ENCODE data around the gene PCYT1A. TPM values are rescaled to one million over a fixed set of nuclear protein-coding genes. Genes with fewer than 3 reads are reported as not detected.

The PCYT1A gene
- polyA plus RNA-seq, 1 donor (not counting 4 experiments of a cell fraction or from before 2014, with no cell fraction given) = 108 TPM

- Histone ChIP-seq H3K4me1 (ENCODE audit: control insufficient read depth, extremely low read depth, insufficient read depth, low read length) (peaks cover 5% of the 10 kb centered on the region), H3K9me3 (ENCODE audit: control insufficient read depth, low read depth, low read length) (no peaks in the 10 kb centered on the region), H3K27me3 (ENCODE audit: control insufficient read depth, extremely low read depth, insufficient read depth, low read length) (no peaks in the 10 kb centered on the region), H3K9ac (ENCODE audit: control insufficient read depth, extremely low read depth, insufficient read depth, low read length) (no peak overlapping the region), H3K4me3 (ENCODE audit: control insufficient read depth in 2 of 3, extremely low read depth in 1 of 3, insufficient read depth in 2 of 3, low read depth in 1 of 3, low read length in 3 of 3) (no peak overlapping the region), H4K20me1 (ENCODE audit: control insufficient read depth, extremely low read depth, insufficient read depth, low read length) (no peaks in the 10 kb centered on the region), H3K27ac (ENCODE audit: control insufficient read depth, insufficient read depth, low read length) (no peak overlapping the region), H2AFZ (ENCODE audit: control insufficient read depth, low read length) (no peak overlapping the region), H3K4me2 (ENCODE audit: control insufficient read depth, extremely low read depth, insufficient read depth, low read depth, low read length) (no peak overlapping the region), H3K36me3 (ENCODE audit: control insufficient read depth in 2 of 2, extremely low read depth in 1 of 2, insufficient read depth in 2 of 2, low read length in 2 of 2) (no peaks in the 10 kb centered on the region), H3K79me2 (ENCODE audit: control insufficient read depth, insufficient read depth, low read length) (no peaks in the 10 kb centered on the region), H3K9me1 (ENCODE audit: control insufficient read depth, extremely low read depth, insufficient read depth, low read length) (no peaks in the 10 kb centered on the region)
- DNase-seq (ENCODE audit: low read depth, low spot score) (no peak), FAIRE-seq (no peak)
- dilution Hi-C loops (cut with MboI; ENCODE audit: extremely low pct_ligation_motif_present, low sequenced_read_pairs) = no loop called here
- TF ChIP-seq CTCF (optimal IDR thresholded peaks at IDR 0.05 in 1 of 3, IDR thresholded peaks at IDR 0.05 in 1 of 3, conservative IDR thresholded peaks at IDR 0.05 in 1 of 3; ENCODE audit: extremely low read depth in 1 of 3, insufficient read depth in 2 of 3, low read length in 3 of 3) (no peak), EZH2 (IDR thresholded peaks at IDR 0.05; ENCODE audit: low read length) (no peak)
These were observed 90.0 kb downstream of the PCYT1A start for GRCh38 chr3:196197524-196197923.

- Histone ChIP-seq H3K9me3 (ENCODE audit: control insufficient read depth, low read depth, low read length) (no peaks in the 10 kb centered on the region), H3K36me3 (ENCODE audit: control insufficient read depth in 2 of 2, extremely low read depth in 1 of 2, insufficient read depth in 2 of 2, low read length in 2 of 2) (no peaks in the 10 kb centered on the region), H4K20me1 (ENCODE audit: control insufficient read depth, extremely low read depth, insufficient read depth, low read length) (no peaks in the 10 kb centered on the region), H3K9ac (ENCODE audit: control insufficient read depth, extremely low read depth, insufficient read depth, low read length) (no peak overlapping the region), H3K27ac (ENCODE audit: control insufficient read depth, insufficient read depth, low read length) (no peak overlapping the region), H2AFZ (ENCODE audit: control insufficient read depth, low read length) (no peak overlapping the region), H3K4me1 (ENCODE audit: control insufficient read depth, extremely low read depth, insufficient read depth, low read length) (peaks cover 11% of the 10 kb centered on the region), H3K27me3 (ENCODE audit: control insufficient read depth, extremely low read depth, insufficient read depth, low read length) (no peaks in the 10 kb centered on the region), H3K9me1 (ENCODE audit: control insufficient read depth, extremely low read depth, insufficient read depth, low read length) (no peaks in the 10 kb centered on the region), H3K4me2 (ENCODE audit: control insufficient read depth, extremely low read depth, insufficient read depth, low read depth, low read length) (no peak overlapping the region), H3K79me2 (ENCODE audit: control insufficient read depth, insufficient read depth, low read length) (no peaks in the 10 kb centered on the region), H3K4me3 (ENCODE audit: control insufficient read depth in 2 of 3, extremely low read depth in 1 of 3, insufficient read depth in 2 of 3, low read depth in 1 of 3, low read length in 3 of 3) (no peak overlapping the region)
- dilution Hi-C loops (cut with MboI; ENCODE audit: extremely low pct_ligation_motif_present, low sequenced_read_pairs) = no loop called here
- FAIRE-seq = no peak
- TF ChIP-seq CTCF (optimal IDR thresholded peaks at IDR 0.05 in 1 of 3, IDR thresholded peaks at IDR 0.05 in 1 of 3, conservative IDR thresholded peaks at IDR 0.05 in 1 of 3; ENCODE audit: extremely low read depth in 1 of 3, insufficient read depth in 2 of 3, low read length in 3 of 3) (no peak), EZH2 (IDR thresholded peaks at IDR 0.05; ENCODE audit: low read length) (no peak)
- no peak for DNase-seq (ENCODE audit: low read depth, low spot score)
These were observed 91.8 kb downstream of the PCYT1A start for GRCh38 chr3:196195664-196196265.

Data from keratinocyte (primary cell).